Upper lobe of right lung (tissue), 1 donor: ENCODE measurements around the gene AGAP2. TPM values are rescaled to one million over a fixed set of nuclear protein-coding genes. Genes with fewer than 3 reads are reported as not detected.

Experiments
- ATAC-seq: fragments of 200-7000 bp; cut with Tn5 transposase; one replicate; pipeline ENCODE4 v1.9.1; 2020; ENCODE audit warnings: mild to moderate bottlenecking, moderate library complexity
- DNase-seq: peaks from one replicate; pipeline ENCODE4 v3.0.0-alpha.2; 2020
- H3K27ac ChIP-seq: fragments of 200-600 bp; one replicate; pipeline ENCODE4 v1.8.0; 2022
- H3K27me3 ChIP-seq: fragments of 200-600 bp; one replicate; pipeline ENCODE4 v1.8.0; 2022; ENCODE audit warnings: mild to moderate bottlenecking
- H3K36me3 ChIP-seq: fragments of 200-600 bp; one replicate; pipeline ENCODE4 v1.8.0; 2022
- H3K4me1 ChIP-seq: fragments of 200-600 bp; one replicate; pipeline ENCODE4 v1.8.0; 2022
- H3K4me3 ChIP-seq: fragments of 200-600 bp; one replicate; pipeline ENCODE4 v1.8.0; 2022; ENCODE audit warnings: mild to moderate bottlenecking
- H3K9me3 ChIP-seq: fragments of 200-600 bp; one replicate; pipeline ENCODE4 v1.8.0; 2022
- intact Hi-C: fragments of 100-400 bp; cut with DNase I; formaldehyde crosslinking; loops from one replicate; pipeline ENCODE4 v1.11.0; 2022
- long read RNA-seq: library from polyadenylated mRNA; unstranded; transcript quantifications from one replicate; pipeline ENCODE4 v2.0.0, GENCODE V29; 2021
- total RNA-seq: library from RNA; stranded (reverse); fragmentation: NEBNext Ultra II Directional; extraction: Animal tissue kit (Norgen Biotek cat#: 25700); gene quantifications from one replicate; pipeline ENCODE4 v1.2.1, GENCODE V29; 2021
- TF ChIP-seq, protein P1 (sequence below): fragments of 200-600 bp; IDR thresholded peaks from one replicate; pipeline ENCODE4 v1.8.0; 2022; ENCODE audit warnings: antibody characterized with exemption
- donor health status: DM: no; HTN: yes; CAD: no; lungs with severe emphysema.

Gene AGAP2
- 5.4 TPM for total RNA-seq
- long read RNA-seq, full-length matches to known transcripts, result 5 of 6 reads
- long read RNA-seq, partial matches to known transcripts, result 1 of 6 reads
- long read RNA-seq, other reads (novel, unspliced or antisense), result 0 of 6 reads

DNA sequence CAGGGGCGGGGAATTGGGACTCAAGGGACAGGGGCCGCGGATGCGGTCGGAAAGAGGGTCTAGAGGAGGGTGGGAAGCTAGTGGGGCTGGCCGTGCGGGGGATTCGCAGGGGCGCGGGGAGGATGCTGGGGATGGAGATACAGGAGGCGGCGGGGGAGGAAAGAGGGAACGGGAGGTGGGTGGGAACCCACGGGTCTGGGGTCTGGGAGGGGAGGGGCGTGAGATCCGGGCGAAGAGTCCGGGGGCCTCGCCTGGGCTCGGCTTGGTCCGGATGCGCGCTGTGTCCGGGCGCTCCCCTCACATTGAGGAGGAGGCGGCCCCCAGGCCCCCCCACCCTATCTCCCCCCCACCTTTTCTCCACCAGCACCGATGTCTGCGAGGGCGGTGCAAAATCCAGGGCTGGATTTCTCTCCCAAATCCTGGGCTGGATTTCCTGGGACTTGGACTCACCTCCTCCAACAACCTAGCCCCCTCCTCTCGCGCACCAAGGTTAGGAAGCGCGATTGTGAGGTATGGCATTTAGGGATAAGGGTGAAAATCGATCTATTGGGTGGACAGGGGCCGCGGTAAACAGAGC is at the start of gene AGAP2:
AGAP2 (minus strand) TSS at position 82 of the 577 bp plus-strand sequence. CDS start 496 bp downstream, outside the sequence.
- Histone ChIP-seq H3K36me3 (no peaks in the 10 kb centered on the region), H3K9me3 (no peaks in the 10 kb centered on the region), H3K4me3 (peak within 1 kb of the TSS; percentile 23), H3K27me3 (peaks cover 60% of the 10 kb centered on the region), H3K4me1 (no peaks in the 10 kb centered on the region), H3K27ac (no peak within 1 kb of the TSS)
- TF ChIP-seq, protein P1, sequence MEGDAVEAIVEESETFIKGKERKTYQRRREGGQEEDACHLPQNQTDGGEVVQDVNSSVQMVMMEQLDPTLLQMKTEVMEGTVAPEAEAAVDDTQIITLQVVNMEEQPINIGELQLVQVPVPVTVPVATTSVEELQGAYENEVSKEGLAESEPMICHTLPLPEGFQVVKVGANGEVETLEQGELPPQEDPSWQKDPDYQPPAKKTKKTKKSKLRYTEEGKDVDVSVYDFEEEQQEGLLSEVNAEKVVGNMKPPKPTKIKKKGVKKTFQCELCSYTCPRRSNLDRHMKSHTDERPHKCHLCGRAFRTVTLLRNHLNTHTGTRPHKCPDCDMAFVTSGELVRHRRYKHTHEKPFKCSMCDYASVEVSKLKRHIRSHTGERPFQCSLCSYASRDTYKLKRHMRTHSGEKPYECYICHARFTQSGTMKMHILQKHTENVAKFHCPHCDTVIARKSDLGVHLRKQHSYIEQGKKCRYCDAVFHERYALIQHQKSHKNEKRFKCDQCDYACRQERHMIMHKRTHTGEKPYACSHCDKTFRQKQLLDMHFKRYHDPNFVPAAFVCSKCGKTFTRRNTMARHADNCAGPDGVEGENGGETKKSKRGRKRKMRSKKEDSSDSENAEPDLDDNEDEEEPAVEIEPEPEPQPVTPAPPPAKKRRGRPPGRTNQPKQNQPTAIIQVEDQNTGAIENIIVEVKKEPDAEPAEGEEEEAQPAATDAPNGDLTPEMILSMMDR, result no peak
- intact Hi-C loops, result no loop called here
- ATAC-seq, result no peak
- no peak for DNase-seq

GRCh38 chr12:57783861-57784260 is 45.3 kb upstream of the AGAP2 start:
- TF ChIP-seq, protein P1, result no peak
- DNase-seq, result no peak
- intact Hi-C loops, result no loop called here
- Histone ChIP-seq H3K36me3 (peaks cover 42% of the 10 kb centered on the region), H3K4me3 (peak overlapping the region; percentile 95), H3K27me3 (no peaks in the 10 kb centered on the region), H3K27ac (no peak overlapping the region), H3K9me3 (no peaks in the 10 kb centered on the region), H3K4me1 (peaks cover 18% of the 10 kb centered on the region)
- ATAC-seq, result no peak

DNA sequence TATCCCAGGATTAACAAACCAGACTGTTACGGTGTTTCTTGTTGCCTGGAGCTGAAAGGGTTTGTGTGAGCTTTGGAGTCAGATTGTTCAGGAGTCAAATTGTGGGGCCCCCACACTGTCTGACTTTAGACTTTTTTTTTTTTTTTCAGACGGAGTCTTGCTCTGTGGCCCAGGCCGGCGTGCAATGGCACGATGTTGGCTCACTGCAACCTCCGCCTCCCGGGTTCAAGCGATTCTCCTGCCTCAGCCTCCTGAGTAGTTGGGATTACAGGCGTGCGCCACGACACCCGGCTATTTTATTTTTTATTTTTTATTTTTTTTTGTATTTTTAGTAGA is 44.9 kb upstream of the AGAP2 start:
- intact Hi-C loops, result no loop called here
- Histone ChIP-seq H3K4me3 (peak overlapping the region; percentile 95), H3K27me3 (no peaks in the 10 kb centered on the region), H3K27ac (peak overlapping the region; percentile 74), H3K36me3 (peaks cover 39% of the 10 kb centered on the region), H3K9me3 (no peaks in the 10 kb centered on the region), H3K4me1 (peaks cover 18% of the 10 kb centered on the region)
- ATAC-seq, result no peak
- no peak for DNase-seq
- TF ChIP-seq, protein P1, result no peak

GRCh38 chr12:57782608-57783465 is 44.3 kb upstream of the AGAP2 start, which contains the start of gene TSFM:
Gene TSFM (plus strand): TSS chr12:57782787. CDS start chr12:57782802, 15 bp downstream.
- intact Hi-C loops, result no loop called here
- Histone ChIP-seq H3K36me3 (peaks cover 33% of the 10 kb centered on the region), H3K4me1 (peaks cover 18% of the 10 kb centered on the region), H3K9me3 (no peaks in the 10 kb centered on the region), H3K4me3 (peak within 1 kb of the TSS; percentile 95), H3K27ac (peak within 1 kb of the TSS; percentile 74), H3K27me3 (no peaks in the 10 kb centered on the region)
- DNase-seq, result peak; percentile 98
- TF ChIP-seq, protein P1, result peak; percentile 92
- ATAC-seq, result peak; percentile 99

- TF ChIP-seq, protein P1, result no peak
- H3K4me3 ChIP-seq, result peak overlapping the region; percentile 95
- H3K27ac ChIP-seq, result peak overlapping the region; percentile 74
- no peaks in the 10 kb centered on the region for H3K27me3 ChIP-seq
- no peaks in the 10 kb centered on the region for H3K9me3 ChIP-seq
- intact Hi-C loops, result no loop called here
- peaks cover 27% of the 10 kb centered on the region for H3K36me3 ChIP-seq
- DNase-seq (no peak), ATAC-seq (no peak)
- peaks cover 18% of the 10 kb centered on the region for H3K4me1 ChIP-seq
These were observed 43.7 kb upstream of the AGAP2 start for GRCh38 chr12:57782243-57782607.
